K562 (cell line): ENCODE measurements around the gene ATP5PD. TPM values are rescaled to one million over a fixed set of nuclear protein-coding genes. Genes with fewer than 3 reads are reported as not detected.
A peak's percentile ranks its signal among the peaks of the same experiment; 100 is the strongest.

Source experiments
- CBX5 ChIP-seq: IDR thresholded peaks from 2 replicates; pipeline ENCODE4 v1.6.1; 2014; ENCODE audit warnings: low read depth, borderline replicate concordance
- ERF ChIP-seq: fragments of 450-650 bp; formaldehyde crosslinking; IDR thresholded peaks from 2 replicates; pipeline ENCODE4 v1.4.0; 2020; ENCODE audit warnings: mild to moderate bottlenecking, mixed read lengths
- HINFP ChIP-seq: fragments of 450-650 bp; conservative IDR thresholded peaks from 2 replicates; pipeline ENCODE4 v1.6.1; 2016; ENCODE audit warnings: missing genetic modification characterization, low read depth, mild to moderate bottlenecking, control low read depth, missing compliant biosample characterization
- KDM1A ChIP-seq, 2 experiments: fragments of 450-650 bp; IDR thresholded peaks; 2 replicates each; pipeline ENCODE4 v1.6.1; 2016; ENCODE audit warnings: mild to moderate bottlenecking in 2 of 2
- MYC ChIP-seq, 2 experiments: fragments of 250-450 bp in 1 of 2; sonication (Bioruptor Pico) in 1 of 2; IDR thresholded peaks; 2 replicates each; pipeline versions ENCODE4 v1.5.1 to v1.6.1; 2012 to 2021; ENCODE audit warnings: low read depth in 2 of 2, borderline replicate concordance in 1 of 2, improper control_type of control experiment in 1 of 2, low read length in 1 of 2, mild to moderate bottlenecking in 1 of 2, moderate library complexity in 1 of 2
- PTTG1 ChIP-seq: fragments of 450-650 bp; IDR thresholded peaks from 2 replicates; pipeline ENCODE4 v1.6.1; 2016; ENCODE audit warnings: low read depth, mild to moderate bottlenecking, missing genetic modification characterization, missing compliant biosample characterization
- SAFB ChIP-seq: fragments of 200-400 bp; formaldehyde crosslinking; IDR thresholded peaks from 2 replicates; pipeline ENCODE4 v1.6.1; 2017; ENCODE audit warnings: low read depth, low read length, borderline replicate concordance
- SIN3B ChIP-seq: fragments of 450-650 bp; IDR thresholded peaks from 2 replicates; pipeline ENCODE4 v1.6.1; 2017; ENCODE audit warnings: low read depth, mild to moderate bottlenecking, moderate library complexity
- ZBTB11 ChIP-seq, 3 experiments: fragments of 200-800 bp in 1 of 3; fragments of 250-450 bp in 1 of 3; fragments of 450-650 bp in 1 of 3; sonication (Bioruptor Pico) in 1 of 3; sonication (Bioruptor generic) in 1 of 3; formaldehyde crosslinking in 1 of 3; IDR thresholded peaks; 2 replicates each; pipeline versions ENCODE4 v1.6.1 to v1.8.0; 2016 to 2022; ENCODE audit warnings: mild to moderate bottlenecking in 2 of 3, missing genetic modification characterization in 2 of 3, missing compliant biosample characterization in 1 of 3, moderate library complexity in 1 of 3
- ZNF639 ChIP-seq, 2 experiments: fragments of 200-800 bp in 1 of 2; sonication (Bioruptor generic) in 1 of 2; sonication (generic) in 1 of 2; formaldehyde crosslinking in 1 of 2; IDR thresholded peaks in 1 of 2; conservative IDR thresholded peaks in 1 of 2; 2 replicates each; pipeline versions ENCODE4 v1.5.0 to v1.6.1; 2016 to 2020; ENCODE audit warnings: missing compliant biosample characterization in 1 of 2, missing genetic modification characterization in 1 of 2, missing genetic modification reagents in 1 of 2
- ZNF785 ChIP-seq: fragments of 250-450 bp; sonication (Bioruptor Pico); IDR thresholded peaks from 2 replicates; pipeline ENCODE4 v1.4.0; 2020; ENCODE audit warnings: mild to moderate bottlenecking
- polyA plus RNA-seq, 8 experiments: library from polyadenylated mRNA; depleted of rRNA in 4 of 8; stranded (reverse) in 5 of 8; unstranded in 3 of 8; fragments of >200 nt; fragmentation: Nextera tagmentation in 2 of 8; fragmentation: Illumina TruSeq in 1 of 8; extraction: Ambion mirVana in 2 of 8; extraction: Trizol in 1 of 8; gene quantifications; 2 replicates each; pipeline versions ENCODE4 v1.2.1 to v1.2.3, GENCODE V29; 2011 to 2014; ENCODE audit warnings: inconsistent platforms in 1 of 8, missing spikeins in 1 of 8
- total RNA-seq, 7 experiments: library from RNA; depleted of rRNA in 6 of 7; stranded (reverse); fragments of >200 nt in 6 of 7; fragmentation: Illumina TruSeq in 2 of 7; extraction: Trizol in 2 of 7; gene quantifications; 2 replicates each; pipeline versions ENCODE4 v1.2.1 to v1.2.3, GENCODE V29; 2011 to 2021; ENCODE audit warnings: low replicate concordance in 1 of 7
- TF ChIP-seq, protein P1 (sequence below): fragments of 450-650 bp; formaldehyde crosslinking; IDR thresholded peaks from 2 replicates; pipeline ENCODE4 v1.4.0; 2020; ENCODE audit warnings: mild to moderate bottlenecking, moderate library complexity

ATP5PD gene
- total and polyA plus RNA-seq, 9 of the 15 experiments (the other 6 are each of a cell fraction or from before 2014, with no cell fraction given): 271 to 828 (median 432) TPM

GRCh38 chr17:75046407-75047289 lies at the start of gene ATP5PD, which contains the start of gene KCTD2 (continued):
- TF ChIP-seq ZNF639 (CRISPR knock-in tag; conservative IDR thresholded peaks at IDR 0.05 in 1 of 2, IDR thresholded peaks at IDR 0.05 in 1 of 2): peak in 1 of 2 experiments; percentile 91; a peak in 2 of 4 replicates
- no peak for TF ChIP-seq PTTG1 (tag)
- TF ChIP-seq SIN3B: no peak; the same call in 1 of the 2 replicates
- TF ChIP-seq HINFP: no peak
- no peak for TF ChIP-seq KDM1A (IDR thresholded peaks at IDR 0.05)
- TF ChIP-seq ZNF785: no peak
- TF ChIP-seq MYC (IDR thresholded peaks at IDR 0.05; ENCODE audit: low read depth, low read length): peak; percentile 52
- 0 out of 2 replicates have a peak, but pooled peaks have one; percentile 20 for TF ChIP-seq MYC (CRISPR knock-in tag; IDR thresholded peaks at IDR 0.05; ENCODE audit: borderline replicate concordance, low read depth)
- TF ChIP-seq ZBTB11 (CRISPR knock-in tag; IDR thresholded peaks at IDR 0.05): peak in 1 of 3 experiments; percentile 84; a peak in 2 of 6 replicates
- no peak for TF ChIP-seq SAFB
- TF ChIP-seq CBX5: no peak
- TF ChIP-seq, protein P1, sequence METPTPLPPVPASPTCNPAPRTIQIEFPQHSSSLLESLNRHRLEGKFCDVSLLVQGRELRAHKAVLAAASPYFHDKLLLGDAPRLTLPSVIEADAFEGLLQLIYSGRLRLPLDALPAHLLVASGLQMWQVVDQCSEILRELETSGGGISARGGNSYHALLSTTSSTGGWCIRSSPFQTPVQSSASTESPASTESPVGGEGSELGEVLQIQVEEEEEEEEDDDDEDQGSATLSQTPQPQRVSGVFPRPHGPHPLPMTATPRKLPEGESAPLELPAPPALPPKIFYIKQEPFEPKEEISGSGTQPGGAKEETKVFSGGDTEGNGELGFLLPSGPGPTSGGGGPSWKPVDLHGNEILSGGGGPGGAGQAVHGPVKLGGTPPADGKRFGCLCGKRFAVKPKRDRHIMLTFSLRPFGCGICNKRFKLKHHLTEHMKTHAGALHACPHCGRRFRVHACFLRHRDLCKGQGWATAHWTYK (CRISPR knock-in tag): peak; percentile 70; the same call in 1 of the 2 replicates
- TF ChIP-seq ERF (CRISPR knock-in tag): peak; percentile 64; the same call in 1 of the 2 replicates
